Stimulated activated CD8-positive, alpha-beta memory T cell treated with anti-CD3 and anti-CD28 coated beads, Interleukin-7, amount 100 ng/mL, for 24 hours (primary cell): Measurements from ENCODE around the gene ZC3H12C.
"Not testable (repeated sequence)": the region's sequence is repeated elsewhere in the genome, so short reads cannot be mapped to it uniquely, and the experiment has no call there.

ENCODE experiments used
- DNase-seq: peaks from one replicate; pipeline ENCODE4 v3.0.0-alpha.2; 2020; ENCODE audit warnings: low read depth

Gene ZC3H12C

GRCh38 chr11:110092515-110093406, at the start of gene ZC3H12C:
TSS of gene ZC3H12C (plus strand) at chr11:110093392. CDS start at chr11:110093412, 20 bp downstream.
- DNase-seq = no peak

GRCh38 chr11:110044226-110044968, 48.8 kb upstream of the ZC3H12C start:
- DNase-seq = no peak

- no peak for DNase-seq
These were observed 46.3 kb upstream of the ZC3H12C start for GRCh38 chr11:110046775-110047380.

GRCh38 chr11:110049501-110050200, 43.5 kb upstream of the ZC3H12C start:
- DNase-seq = no peak

- DNase-seq = no peak
These were observed 43.0 kb upstream of the ZC3H12C start for GRCh38 chr11:110050201-110050506.

GRCh38 chr11:110053848-110054414, 39.3 kb upstream of the ZC3H12C start:
- DNase-seq = no peak

GRCh38 chr11:110056956-110057355, 36.2 kb upstream of the ZC3H12C start:
- no peak for DNase-seq

GRCh38 chr11:110059706-110060463, 33.3 kb upstream of the ZC3H12C start:
- no peak for DNase-seq

- DNase-seq = no peak
These were observed 31.9 kb upstream of the ZC3H12C start for GRCh38 chr11:110061296-110061695.

- DNase-seq = no peak
These were observed 30.9 kb upstream of the ZC3H12C start for GRCh38 chr11:110062247-110062646.

- no peak for DNase-seq
These were observed 28.0 kb upstream of the ZC3H12C start for GRCh38 chr11:110065189-110065588.

GRCh38 chr11:110068001-110068400, 25.2 kb upstream of the ZC3H12C start:
- not testable (repeated sequence) for DNase-seq

- no peak for DNase-seq
These were observed 23.9 kb upstream of the ZC3H12C start for GRCh38 chr11:110069158-110069737.

- no peak for DNase-seq
These were observed 23.0 kb upstream of the ZC3H12C start for GRCh38 chr11:110070176-110070575.

GRCh38 chr11:110071197-110071596, 22.0 kb upstream of the ZC3H12C start:
- DNase-seq = no peak

- no peak for DNase-seq
These were observed 20.3 kb upstream of the ZC3H12C start for GRCh38 chr11:110072930-110073329.

GRCh38 chr11:110074499-110074898, 18.7 kb upstream of the ZC3H12C start:
- no peak for DNase-seq

GRCh38 chr11:110075105-110075846, 17.9 kb upstream of the ZC3H12C start:
- no peak for DNase-seq

GRCh38 chr11:110075847-110076208, 17.4 kb upstream of the ZC3H12C start:
- DNase-seq = no peak

GRCh38 chr11:110076371-110076965, 16.7 kb upstream of the ZC3H12C start:
- no peak for DNase-seq
